ENCODE measurements around the gene RPS6KA3.

RPS6KA3 gene

DNA sequence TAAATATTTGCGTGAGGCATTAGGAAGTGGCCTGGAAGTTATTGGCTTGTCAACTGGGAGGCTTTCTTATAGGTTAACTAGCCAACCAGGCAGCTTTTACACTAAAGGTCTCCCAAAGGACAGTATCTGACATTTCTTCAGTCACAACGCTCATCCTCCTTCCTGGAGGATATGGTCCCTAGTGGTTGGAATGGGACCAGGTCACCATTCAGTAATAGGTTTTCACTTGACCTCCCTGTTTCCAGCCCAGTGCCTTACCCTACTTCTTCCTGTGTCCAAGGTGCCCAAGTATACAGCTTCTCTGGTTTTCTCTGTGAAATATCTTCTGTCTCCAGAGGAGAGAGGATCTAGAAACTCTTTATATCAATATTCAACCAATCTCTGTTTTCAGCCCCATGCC is 38.5 kb downstream of the RPS6KA3 start:
- POLR2A ChIA-PET: no interaction called here
- TF ChIP-seq, protein P1, sequence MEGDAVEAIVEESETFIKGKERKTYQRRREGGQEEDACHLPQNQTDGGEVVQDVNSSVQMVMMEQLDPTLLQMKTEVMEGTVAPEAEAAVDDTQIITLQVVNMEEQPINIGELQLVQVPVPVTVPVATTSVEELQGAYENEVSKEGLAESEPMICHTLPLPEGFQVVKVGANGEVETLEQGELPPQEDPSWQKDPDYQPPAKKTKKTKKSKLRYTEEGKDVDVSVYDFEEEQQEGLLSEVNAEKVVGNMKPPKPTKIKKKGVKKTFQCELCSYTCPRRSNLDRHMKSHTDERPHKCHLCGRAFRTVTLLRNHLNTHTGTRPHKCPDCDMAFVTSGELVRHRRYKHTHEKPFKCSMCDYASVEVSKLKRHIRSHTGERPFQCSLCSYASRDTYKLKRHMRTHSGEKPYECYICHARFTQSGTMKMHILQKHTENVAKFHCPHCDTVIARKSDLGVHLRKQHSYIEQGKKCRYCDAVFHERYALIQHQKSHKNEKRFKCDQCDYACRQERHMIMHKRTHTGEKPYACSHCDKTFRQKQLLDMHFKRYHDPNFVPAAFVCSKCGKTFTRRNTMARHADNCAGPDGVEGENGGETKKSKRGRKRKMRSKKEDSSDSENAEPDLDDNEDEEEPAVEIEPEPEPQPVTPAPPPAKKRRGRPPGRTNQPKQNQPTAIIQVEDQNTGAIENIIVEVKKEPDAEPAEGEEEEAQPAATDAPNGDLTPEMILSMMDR (IDR thresholded peaks at IDR 0.05; ENCODE audit: control extremely low read depth, extremely low read depth, low read depth, missing control alignments): no peak
- no peak for DNase-seq (ENCODE audit: extremely low spot score)
- CTCF ChIA-PET: no interaction called here

DNA sequence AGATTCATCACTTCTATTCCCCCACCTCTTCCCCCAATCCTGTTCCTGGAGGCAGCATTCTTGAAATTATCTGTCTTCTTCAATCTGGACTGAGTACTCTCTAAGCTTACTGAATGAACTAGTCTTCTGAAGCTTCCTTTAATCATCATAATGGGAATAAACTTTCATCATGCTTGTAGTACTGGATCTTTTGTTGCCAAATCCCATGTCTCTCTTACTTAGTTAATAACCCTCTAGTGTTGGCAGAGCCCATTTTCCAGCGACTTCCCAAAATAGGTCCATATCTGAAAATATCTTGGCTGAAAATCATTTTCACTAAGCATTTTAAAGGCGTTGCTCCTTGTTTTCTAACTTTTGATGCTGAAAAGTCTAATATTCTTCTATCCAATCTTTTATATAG is 39.6 kb downstream of the RPS6KA3 start:
- POLR2A ChIA-PET: no interaction called here

DNA sequence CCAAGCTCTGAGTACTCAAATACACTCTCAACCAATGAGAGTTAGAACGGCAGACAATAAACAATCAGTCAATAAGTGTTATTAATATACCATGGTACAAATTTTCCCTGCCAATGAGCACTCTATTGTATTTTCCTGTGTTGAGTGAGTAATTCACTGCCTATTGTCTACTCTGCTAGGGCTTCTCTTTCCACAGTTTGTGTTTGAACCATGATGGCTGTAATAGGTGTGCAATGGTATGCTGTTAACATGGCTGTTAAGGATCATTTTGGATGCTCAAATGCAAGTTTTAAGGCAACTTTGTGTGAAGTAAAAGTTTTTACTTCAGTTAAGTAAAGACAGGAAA is 41.2 kb downstream of the RPS6KA3 start:
- TF ChIP-seq, protein P1 (IDR thresholded peaks at IDR 0.05; ENCODE audit: control extremely low read depth, extremely low read depth, low read depth, missing control alignments): no peak
- ChIA-PET POLR2A (no interaction called here), CTCF (no interaction called here)
- no peak for DNase-seq (ENCODE audit: extremely low spot score)

More for the DNA sequence above, 39.6 kb downstream of the RPS6KA3 start:
- TF ChIP-seq, protein P1 (IDR thresholded peaks at IDR 0.05; ENCODE audit: control extremely low read depth, extremely low read depth, low read depth, missing control alignments): no peak
- CTCF ChIA-PET: no interaction called here
- no peak for DNase-seq (ENCODE audit: extremely low spot score)

DNA sequence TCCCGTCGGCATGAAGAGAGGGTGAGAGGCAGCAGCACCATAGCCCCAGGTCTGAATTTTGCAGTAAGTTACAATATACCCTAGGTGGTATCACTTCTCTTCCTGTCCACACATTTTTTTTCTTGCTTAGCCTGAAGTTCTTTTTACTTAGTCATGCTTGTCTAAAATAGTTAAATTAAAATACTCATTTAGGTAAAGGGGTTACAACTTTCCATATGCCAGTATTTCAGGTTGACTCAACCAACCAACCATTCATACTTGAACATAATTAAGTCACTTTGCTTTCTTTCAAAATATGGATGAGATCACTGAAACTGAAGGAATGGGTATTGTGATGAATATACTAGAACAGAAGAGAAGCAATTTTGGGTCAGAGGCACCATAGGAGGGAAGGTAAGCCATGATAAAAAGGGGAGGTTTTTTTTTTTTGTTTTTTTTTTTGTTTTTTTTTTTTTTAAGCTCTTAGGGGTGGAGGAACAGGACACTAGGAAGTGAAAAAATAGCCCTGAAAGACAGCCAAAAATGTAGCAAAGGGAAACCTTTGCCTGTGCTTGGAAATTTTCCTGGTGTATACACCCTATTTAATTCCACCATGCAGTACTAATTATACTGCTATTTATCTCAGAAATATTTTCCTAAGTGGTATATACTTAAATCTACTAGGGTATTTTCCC is 41.8 kb downstream of the RPS6KA3 start:
- DNase-seq (ENCODE audit: extremely low spot score): peak; percentile 13
- TF ChIP-seq, protein P1 (IDR thresholded peaks at IDR 0.05; ENCODE audit: control extremely low read depth, extremely low read depth, low read depth, missing control alignments): no peak
- POLR2A ChIA-PET: no interaction called here
- CTCF ChIA-PET: no interaction called here

DNA sequence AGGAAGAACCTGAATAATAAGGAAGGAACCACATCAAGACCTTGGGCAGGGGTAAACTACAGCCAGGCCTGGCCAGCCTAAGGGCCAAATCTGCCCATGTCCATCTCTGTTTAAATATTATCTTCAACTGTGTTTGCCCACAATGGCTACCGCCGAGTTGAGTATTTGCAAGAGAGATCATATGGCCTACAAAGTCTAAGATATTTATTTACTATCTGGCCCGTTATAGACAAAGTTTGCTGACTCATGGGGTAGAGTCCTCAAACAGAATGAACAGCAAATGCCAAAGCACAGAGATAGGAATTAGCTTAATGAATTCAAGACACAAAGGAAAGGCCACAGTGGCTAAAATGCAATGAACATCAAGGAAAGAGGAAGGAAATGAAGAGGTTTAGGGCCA is 44.8 kb downstream of the RPS6KA3 start:
- DNase-seq (ENCODE audit: extremely low spot score): no peak
- POLR2A ChIA-PET: no interaction called here
- TF ChIP-seq, protein P1 (IDR thresholded peaks at IDR 0.05; ENCODE audit: control extremely low read depth, extremely low read depth, low read depth, missing control alignments): no peak

DNA sequence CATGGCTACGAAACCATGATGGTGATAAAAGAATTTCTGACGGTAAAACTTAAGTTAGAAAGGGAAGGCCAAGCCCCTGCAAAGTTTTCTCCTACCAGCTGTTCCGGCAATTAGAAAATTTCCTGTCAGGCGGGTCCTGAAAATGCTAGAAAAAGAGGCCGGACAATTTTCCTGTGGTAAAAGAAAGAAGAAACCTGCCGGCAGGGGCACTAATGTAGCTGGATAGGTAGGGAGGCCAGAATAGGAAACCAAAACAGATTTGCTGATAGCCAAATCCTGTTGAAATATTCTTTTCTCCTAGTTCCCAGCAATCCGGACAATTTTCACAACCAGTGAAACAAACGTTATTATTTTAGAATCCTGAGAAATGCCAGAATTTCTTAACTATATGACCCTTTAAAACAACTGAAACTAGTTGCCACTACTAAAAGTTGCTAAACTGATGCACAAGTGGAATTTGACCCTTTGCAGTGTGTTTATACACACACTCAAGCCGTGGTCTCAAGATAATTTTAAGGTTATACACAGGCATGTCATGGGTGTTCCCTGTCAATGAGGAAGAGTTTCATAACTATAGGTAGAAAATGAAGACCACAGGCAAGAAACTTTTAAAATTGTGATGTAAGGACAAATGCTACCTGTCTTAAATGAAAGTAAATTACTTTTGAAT is 47.7 kb downstream of the RPS6KA3 start:
- DNase-seq (ENCODE audit: extremely low spot score): no peak
- POLR2A ChIA-PET: no interaction called here
- TF ChIP-seq, protein P1 (IDR thresholded peaks at IDR 0.05; ENCODE audit: control extremely low read depth, extremely low read depth, low read depth, missing control alignments): no peak
- CTCF ChIA-PET: interaction anchor here (1.6 kb wide), 1 partner anchor 13 kb away, joined by 4 read pairs; no protein-coding TSS in a partner anchor

More for the DNA sequence above, 44.8 kb downstream of the RPS6KA3 start:
- CTCF ChIA-PET: no interaction called here
